C4-2B (cell line): ENCODE data around the gene TULP4.

Experiments
- CTCF ChIP-seq: fragments of 450-650 bp; conservative IDR thresholded peaks from 2 replicates; pipeline ENCODE4 v1.5.1; 2017; ENCODE audit warnings: mild to moderate bottlenecking
- ZFX ChIP-seq: fragments of 450-650 bp; IDR thresholded peaks from 2 replicates; pipeline ENCODE4 v1.6.1; 2017

GRCh38 chr6:158503222-158503621 is 191.0 kb downstream of the TULP4 start:
- TF ChIP-seq CTCF (no peak), ZFX (no peak)
